GM12865 (cell line): ENCODE measurements around the gene ZDHHC7.

Experiments used
- DNase-seq: peaks from one replicate; pipeline ENCODE4 v3.0.0; 2010; ENCODE audit warnings: low read depth
- H3K4me3 ChIP-seq: 2 replicates; pipeline ENCODE4 v1.5.1; 2011; ENCODE audit warnings: mild to moderate bottlenecking, low read depth, low read length, control low read depth
- TF ChIP-seq, protein P1 (sequence below): IDR thresholded peaks from 2 replicates; pipeline ENCODE4 v1.5.1; 2011; ENCODE audit warnings: low read length, control low read depth, low read depth, inconsistent platforms; ENCODE audit not compliant: insufficient read depth; ENCODE audit errors: missing control alignments

ZDHHC7 gene

DNA sequence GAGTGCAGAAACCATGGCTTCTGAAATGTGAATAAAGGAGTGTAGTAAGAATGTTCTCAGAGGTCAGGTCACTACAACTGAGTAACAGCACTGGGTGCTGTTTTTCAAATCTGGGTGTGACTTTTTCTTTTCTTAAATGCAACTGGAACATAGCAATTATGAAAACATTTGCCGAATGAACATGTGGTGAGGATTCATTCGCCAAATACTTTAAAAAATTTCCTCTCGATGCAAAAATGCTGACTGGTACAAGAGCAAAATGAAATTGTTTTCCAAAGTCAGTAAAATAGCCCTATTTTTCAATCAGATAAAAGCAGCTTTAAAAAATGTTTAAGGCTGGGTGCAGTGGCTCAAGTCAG, 18.6 kb downstream of the ZDHHC7 start:
- H3K4me3 ChIP-seq: no peak overlapping the region
- TF ChIP-seq, protein P1, sequence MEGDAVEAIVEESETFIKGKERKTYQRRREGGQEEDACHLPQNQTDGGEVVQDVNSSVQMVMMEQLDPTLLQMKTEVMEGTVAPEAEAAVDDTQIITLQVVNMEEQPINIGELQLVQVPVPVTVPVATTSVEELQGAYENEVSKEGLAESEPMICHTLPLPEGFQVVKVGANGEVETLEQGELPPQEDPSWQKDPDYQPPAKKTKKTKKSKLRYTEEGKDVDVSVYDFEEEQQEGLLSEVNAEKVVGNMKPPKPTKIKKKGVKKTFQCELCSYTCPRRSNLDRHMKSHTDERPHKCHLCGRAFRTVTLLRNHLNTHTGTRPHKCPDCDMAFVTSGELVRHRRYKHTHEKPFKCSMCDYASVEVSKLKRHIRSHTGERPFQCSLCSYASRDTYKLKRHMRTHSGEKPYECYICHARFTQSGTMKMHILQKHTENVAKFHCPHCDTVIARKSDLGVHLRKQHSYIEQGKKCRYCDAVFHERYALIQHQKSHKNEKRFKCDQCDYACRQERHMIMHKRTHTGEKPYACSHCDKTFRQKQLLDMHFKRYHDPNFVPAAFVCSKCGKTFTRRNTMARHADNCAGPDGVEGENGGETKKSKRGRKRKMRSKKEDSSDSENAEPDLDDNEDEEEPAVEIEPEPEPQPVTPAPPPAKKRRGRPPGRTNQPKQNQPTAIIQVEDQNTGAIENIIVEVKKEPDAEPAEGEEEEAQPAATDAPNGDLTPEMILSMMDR: no peak
- no peak for DNase-seq

DNA sequence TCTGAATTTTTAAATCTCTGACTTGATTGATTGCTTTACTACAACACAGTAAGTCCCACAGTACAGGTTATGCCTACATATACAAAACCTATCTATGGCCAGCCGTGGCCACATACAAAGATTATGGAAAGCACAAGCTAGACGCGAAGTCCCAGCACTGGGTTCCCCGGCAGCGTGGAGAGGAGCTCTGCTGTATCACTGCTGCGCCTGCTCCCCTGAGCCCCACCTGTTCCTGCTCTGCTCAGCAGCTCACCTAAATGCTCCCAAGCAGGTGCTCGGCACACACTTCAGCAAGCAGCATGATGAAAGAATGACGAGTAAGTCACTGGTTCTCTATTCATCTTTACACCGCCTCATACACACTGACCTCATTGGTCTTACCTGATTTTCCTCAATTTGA, 20.6 kb downstream of the ZDHHC7 start:
- no peak overlapping the region for H3K4me3 ChIP-seq
- DNase-seq: no peak
- TF ChIP-seq, protein P1: no peak

DNA sequence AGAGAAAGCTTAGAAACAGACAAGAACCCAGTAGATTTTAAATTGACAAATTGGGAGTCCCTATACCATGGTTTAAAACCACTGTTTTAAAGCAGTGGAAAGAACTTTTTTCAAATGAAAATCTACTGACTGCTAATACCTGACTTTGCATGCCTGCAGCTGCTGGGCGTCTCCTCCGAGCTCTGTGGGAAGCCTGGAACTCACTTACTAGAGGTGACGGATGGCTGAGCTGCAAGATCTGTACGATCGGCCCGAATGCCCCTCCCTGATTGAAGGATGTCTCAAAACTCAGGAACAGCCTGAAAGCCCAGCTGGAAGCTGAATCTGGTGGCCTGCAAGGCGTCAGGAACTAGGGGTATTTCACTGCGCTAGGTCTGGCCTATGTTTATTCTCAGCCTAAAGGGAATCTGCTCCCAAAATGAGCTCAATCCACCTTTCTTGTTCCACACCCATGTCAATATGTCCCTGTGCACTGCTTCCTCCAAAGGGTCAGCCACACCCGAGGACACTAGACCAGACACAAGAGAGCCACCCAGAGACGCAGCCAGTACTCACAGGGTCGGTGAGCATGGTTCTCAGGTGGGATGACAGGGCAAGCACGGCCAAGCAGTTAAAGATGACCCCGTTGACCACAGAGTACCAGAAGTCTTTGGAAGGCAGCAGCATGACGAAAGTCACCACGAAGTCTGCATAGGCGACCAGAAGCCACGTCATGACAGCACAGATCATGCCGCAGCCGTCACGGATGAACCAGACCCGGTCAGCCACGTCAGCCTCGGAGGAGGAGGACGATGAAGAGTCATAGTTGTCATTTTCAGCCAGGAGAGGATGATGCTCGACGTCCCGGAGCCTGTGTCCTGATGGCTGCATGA, 21.4 kb downstream of the ZDHHC7 start:
- TF ChIP-seq, protein P1: no peak
- no peak for DNase-seq
- H3K4me3 ChIP-seq: no peak overlapping the region

DNA sequence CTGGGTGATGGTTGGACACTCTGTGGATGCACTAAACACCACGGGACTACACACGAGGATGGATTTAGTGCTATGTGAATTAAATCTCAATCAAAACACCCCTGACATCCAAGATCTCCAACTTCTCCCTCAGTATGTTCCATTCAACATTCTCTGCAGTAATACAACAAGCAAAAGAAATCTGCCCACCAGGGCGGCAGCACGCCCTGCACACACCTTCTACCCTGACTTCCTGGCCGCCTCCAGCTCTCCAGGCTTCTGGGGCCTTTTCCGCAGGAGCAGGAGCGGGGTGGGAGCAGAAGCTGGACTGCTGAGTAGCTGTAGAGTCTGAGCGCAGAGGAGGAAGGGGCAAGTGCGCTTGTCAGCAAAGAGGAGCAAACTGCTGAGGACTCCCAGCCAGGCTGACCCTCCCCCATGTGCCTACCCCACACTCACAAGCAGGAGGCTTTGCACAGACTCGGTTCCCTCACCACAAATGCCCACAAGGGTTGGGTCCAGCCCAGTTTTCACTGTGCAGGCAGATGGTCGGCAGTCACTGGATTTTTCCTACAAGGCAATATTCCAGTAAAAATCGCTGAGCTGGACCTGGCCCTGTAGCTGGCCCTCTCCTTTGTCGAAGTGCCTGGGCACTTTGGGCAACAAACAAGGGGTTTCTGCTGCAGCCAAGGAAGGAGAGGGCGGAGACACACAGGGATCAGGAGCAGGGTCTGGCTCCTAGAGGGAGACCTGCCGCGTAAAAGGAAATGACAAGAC, 22.8 kb downstream of the ZDHHC7 start:
- no peak overlapping the region for H3K4me3 ChIP-seq
- no peak for DNase-seq
- TF ChIP-seq, protein P1: no peak

DNA sequence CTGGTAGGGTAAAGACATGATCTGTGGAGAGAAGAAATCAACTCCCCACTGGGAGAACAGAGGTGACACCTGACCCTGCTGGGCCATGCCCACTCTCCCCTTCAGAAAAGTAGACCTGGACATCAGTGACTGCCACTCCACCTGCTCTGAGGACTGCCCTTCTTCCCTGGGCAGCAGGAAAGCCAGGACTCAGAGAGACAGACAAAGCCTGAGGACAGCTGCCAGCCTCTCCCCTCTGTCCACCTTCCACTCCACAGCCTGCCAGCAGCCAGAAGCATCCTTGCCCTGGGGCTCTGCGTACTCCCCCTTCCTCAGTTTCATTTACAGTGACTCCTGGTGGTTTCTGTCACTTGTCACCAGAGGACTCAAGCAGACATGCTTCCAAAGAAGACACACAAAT, 24.5 kb downstream of the ZDHHC7 start:
- TF ChIP-seq, protein P1: no peak
- no peak for DNase-seq
- H3K4me3 ChIP-seq: no peak overlapping the region

DNA sequence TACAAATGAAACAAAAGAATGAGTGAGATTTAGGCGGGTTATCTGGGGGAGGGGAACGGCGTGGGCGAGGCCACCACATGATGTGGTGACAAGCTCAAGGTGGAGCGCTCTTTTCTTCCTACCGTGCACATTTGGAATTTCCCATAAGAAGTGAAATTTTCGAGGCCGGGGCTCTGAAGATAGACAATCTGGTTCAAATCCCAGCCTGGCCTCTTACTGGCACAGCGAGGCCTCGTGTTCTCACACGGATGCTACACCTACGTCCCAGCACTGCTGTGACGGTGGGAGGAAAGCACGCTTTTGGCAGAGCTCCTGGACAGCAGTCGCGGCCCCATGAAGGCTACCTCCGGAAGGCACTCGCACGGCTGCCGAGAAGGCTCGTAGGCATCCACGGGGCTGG, 25.2 kb downstream of the ZDHHC7 start:
- TF ChIP-seq, protein P1: no peak
- H3K4me3 ChIP-seq: no peak overlapping the region
- DNase-seq: no peak
